Smooth muscle cell of the brain vasculature (primary cell): Measurements from ENCODE around the gene TMPRSS9.

Source experiments
- DNase-seq: peaks from one replicate; pipeline ENCODE4 v3.0.0-alpha.2; 2012; ENCODE audit warnings: low read depth, low spot score

TMPRSS9 gene

DNA sequence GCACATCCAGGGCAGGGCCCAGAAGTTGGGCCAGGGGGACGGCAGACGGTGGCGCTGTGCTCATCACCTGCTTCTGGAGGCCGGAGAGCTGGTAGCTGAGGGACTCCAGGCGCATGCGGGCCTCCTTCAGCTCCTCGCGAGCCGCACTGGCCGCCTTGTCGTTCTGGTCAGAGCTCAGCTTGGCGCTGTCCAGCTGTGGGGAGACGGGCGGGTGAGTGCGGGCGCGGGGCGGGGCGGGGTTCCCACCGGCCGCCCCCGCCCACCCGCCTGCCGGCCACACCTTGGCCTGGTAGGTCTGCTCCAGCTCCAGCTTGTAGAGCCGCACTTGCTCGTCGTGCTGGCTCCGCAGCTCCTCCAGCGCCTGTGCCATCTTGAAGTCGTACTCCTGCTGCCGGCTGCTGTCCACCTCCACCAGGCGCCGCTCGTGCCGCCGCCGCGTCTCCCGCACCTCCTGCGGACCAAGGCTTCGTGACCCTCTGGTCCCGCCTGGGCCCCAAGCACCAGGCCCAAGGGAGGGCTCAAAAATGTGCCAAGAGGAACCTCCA, 74.7 kb downstream of the TMPRSS9 start:
- no peak for DNase-seq

DNA sequence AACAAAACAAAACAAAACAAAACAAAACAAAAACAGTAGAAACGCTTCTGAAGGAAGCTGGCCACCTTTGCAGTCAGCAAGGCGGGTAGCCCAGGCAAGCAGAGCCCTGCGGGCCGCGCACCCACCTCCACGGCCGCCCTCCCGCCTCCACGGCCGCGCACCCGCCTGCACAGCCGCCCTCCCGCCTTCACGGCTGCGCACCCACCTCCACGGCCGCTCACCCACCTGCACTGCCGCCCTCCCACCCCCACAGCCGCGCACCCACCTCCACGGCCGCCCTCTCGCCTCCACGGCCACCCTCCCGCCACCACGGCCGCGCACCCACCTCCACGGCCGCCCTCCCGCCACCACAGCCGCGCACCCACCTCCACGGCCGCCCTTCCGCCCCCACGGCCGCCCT, 76.3 kb downstream of the TMPRSS9 start:
- no peak for DNase-seq

DNA sequence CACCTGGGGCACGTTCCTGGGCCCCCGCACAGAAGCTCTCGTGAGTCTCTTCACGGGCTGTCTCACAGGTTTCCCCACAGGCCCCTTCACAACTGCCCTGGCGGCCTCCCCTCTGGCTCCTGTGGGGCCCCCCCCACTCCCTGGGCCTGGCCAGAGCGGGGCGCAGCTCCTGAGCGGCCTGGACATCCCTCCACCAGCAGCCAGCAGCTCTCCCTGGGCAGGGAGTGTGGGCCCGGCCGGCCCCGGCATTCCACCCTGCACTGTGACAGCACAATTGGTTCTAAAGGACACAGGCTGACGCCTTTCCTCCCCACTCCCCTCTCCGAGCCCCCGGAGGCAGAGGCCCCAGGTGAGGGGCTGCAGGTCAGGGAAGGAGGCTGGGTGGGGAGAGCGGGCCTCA, 76.9 kb downstream of the TMPRSS9 start:
- DNase-seq = no peak

DNA sequence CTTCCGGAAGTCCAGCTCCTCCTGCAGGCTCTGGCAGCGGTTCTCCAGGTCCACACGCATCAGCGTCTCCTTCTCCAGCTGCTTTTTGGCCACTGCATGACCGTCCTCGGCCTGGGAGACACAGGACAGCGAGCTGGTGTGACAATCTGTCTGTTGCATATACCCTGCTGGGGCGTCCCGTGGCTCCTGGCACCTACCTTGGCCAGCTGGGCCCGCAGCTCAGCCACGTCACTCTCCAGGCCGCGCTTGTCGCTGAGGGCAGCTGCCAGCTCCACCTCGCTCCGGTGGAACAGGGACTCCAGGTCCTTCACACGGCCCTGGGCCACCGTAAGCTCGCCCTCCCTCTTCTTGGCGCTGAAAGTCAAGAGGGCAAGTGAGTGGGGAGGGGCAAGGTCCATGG, 78.1 kb downstream of the TMPRSS9 start:
- DNase-seq = no peak

DNA sequence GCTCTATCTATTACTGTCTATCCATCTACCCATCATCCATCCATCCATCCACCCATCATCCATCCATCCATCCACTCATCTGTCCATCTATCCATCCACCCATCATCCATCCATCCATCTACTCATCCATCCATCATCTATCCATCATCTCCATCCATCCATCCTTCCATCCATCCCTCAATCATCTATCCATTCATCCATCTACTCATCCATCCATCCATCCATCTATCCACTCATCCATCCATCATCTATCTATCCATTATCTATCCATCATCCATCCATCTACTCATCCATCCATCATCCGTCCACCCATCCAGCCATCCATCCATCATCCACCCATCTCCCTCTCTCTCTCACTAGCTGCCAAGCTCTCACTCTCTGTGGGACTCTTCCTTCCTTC, 80.5 kb downstream of the TMPRSS9 start:
- DNase-seq = no peak

DNA sequence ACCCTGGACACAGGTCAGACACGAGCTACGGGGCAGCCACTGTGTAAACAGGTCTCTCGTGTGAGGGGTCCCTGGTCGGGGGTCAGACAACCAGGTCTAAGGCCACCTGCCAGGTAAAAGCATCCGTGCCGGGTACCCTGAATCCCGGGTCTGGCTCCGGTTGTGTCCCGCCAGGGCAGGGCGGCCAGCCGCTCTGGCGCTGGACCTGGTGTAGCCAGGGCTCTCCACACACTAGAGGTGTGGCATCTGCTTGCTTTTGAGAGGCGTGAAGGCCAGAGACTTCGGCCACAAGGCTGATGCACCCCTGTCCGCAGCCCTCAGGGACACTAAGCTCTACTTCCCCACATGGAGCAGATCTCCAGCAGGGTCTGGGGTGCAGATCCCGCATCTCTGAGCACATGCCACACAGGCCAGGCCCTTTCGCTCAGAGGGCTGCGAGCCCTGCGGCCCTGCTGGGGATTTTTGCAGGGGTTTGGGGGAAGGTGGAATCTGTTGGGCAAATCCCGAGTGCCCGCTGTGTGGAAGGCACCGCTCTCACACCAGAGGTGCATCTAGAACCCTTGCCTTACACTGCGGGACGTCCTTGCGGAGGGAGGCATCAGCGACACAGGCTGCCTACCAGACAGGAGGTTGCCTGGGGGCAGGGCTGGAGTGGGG, 81.2 kb downstream of the TMPRSS9 start:
- DNase-seq = no peak

DNA sequence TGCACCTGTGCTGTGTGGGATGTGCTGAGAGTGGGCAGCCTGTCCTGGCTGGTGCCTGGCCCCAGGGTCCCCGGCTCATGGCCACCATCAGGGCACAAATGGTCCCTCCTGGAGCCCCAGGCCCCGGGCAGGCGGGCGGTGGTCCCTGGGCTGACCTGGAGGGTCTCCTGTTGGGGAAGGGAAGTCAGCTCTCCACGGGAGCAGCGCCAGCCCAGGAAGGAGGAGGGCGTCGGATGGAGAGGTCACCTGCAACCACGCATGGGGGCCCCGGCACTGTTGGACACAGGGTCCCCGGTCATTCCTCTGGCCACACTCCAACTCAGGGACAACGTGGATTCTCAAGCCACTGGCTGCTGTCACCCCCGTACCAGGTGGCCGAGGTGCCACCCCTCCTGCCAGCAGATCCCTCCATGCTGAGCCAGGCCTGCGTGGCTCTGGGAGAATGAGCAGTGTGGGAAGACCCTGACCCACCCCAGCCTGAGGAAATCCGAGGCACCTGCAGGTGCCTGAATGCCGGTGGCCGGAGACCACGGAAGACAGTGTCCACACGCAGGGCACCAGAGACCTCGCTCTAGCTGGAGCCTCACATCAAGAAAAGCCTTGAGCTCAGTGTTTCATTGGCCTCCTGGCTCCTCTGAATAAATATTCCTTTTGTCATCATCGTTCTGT, 83.2 kb downstream of the TMPRSS9 start:
- no peak for DNase-seq

DNA sequence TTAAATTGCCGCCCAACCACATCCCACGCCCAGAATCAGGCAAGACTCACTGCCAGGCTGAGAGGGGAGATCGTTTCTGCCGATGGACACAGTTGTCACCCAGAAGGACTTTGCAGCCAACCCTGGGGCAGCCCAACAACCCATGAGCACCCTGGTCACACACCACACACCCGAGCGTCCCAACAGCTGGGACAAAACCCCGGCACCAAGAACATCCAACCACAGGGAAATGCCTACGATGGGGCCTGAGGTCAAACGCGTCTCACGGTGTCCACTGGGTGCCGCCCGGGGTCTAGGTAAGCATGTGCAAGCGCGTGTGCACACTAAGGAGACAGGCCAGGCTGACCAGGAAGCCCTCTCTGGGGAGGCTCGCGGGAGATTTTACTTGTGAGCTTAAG, 83.7 kb downstream of the TMPRSS9 start:
- DNase-seq = no peak

DNA sequence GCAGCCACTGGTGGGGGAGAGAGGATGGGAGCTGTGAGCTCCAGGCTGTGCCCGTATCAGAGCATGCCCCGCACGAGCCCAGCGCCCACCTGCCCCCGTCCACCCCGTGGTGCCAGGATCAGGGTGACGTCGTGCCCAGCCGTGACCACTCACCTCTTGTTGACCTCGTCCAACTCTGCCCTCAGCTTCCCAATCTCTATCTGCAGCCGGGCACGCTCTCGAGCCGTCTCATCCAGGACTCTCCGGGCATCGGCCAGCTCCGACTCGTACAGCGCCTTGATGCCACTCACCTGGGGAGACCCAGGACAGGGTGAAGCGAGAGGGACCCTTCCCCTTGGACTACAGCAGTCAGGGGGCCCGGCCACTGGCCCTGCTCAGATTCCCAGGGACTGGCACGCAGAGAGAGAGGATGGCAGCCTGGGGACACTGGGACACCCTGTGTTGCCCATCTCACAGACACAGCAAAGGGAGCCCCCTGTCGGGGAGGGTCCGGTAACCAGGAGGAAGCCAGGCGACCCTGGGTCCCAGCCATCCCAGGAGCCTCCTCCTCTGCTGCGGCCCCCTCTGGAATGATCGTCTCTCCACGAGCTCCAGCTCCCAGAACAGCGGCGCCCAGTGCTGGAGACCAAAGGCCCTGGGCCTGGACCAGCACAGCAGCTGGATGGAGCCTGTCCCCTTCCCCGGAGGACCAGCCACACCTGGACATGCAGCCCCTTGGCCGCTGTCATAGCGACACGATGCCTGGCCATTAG, 84.4 kb downstream of the TMPRSS9 start:
- DNase-seq = no peak

DNA sequence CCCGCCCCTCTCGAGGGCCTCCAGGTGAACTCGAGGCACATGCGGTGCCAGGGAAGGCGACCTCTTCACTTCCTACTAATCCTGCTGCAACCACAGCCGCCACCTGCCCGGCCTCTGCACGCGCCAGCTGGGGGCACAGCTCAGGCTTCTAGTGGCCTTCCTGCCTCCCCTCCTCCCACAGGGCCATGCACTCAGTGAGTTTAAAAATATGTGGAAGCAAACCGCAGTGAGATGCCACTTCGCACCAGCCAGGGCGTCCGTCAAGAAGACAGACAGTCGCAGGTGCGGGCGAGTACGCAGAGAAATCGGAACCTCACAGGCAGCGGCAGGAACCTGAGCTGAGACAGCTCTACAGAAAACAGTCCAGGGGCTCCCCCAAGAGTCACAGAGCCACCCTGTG, 86.3 kb downstream of the TMPRSS9 start:
- no peak for DNase-seq

DNA sequence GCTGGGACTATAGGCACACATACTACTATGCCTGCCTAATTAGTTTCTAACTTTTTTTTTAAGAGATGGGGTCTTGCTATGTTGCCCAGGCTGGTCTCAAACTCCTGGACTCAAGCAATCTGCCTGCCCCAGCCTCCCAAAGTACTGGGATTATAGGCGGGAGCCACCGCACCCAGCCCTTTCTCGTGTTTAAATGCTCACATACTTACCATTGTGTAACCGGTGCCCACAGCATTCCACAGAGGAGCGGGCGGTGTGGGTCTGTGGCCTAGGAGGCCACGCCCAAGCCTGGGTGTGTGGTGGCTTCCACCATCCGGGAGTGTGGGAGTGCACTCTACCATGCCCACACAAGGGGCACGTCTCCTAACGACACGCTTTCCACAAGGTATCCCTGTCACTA, 89.0 kb downstream of the TMPRSS9 start:
- DNase-seq = no peak

DNA sequence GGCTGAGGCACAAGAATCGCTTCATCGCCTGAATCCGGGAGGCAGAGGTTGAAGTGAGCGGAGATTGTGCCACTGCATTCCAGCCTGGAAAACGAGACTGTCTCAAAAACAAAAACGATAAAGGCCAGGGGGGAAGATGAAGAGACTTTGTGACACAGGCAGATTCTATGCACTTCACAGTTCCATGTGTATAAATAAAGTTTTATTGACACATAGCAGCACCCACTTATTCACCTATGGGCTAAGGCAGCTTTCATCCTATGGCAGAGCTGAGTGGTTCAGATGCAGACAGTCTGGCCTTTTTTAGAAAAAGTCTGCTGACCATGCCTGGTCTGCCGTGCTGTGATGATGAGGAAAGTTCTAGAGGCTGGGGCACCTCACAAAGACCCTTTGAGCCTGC, 91.1 kb downstream of the TMPRSS9 start:
- DNase-seq = no peak

DNA sequence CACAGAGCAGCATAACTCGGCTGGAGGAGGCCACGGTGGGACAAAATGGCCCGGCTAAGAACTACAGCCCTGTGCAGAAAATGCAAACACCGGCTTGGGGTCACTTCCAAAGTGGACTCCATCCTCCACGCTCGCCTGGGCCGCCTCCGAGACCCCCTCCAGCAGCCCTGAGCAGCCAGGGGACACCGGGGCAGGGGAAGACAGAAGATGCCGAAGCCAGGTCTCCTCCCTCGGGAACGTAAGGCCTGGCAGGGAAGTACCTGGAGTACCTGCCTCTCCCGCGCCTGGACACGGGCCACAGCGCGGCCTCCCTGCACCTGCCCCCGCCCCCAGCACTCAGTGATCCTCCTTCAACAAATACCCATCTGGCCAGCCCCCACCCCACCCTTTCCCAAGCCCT, 91.7 kb downstream of the TMPRSS9 start:
- DNase-seq = no peak

DNA sequence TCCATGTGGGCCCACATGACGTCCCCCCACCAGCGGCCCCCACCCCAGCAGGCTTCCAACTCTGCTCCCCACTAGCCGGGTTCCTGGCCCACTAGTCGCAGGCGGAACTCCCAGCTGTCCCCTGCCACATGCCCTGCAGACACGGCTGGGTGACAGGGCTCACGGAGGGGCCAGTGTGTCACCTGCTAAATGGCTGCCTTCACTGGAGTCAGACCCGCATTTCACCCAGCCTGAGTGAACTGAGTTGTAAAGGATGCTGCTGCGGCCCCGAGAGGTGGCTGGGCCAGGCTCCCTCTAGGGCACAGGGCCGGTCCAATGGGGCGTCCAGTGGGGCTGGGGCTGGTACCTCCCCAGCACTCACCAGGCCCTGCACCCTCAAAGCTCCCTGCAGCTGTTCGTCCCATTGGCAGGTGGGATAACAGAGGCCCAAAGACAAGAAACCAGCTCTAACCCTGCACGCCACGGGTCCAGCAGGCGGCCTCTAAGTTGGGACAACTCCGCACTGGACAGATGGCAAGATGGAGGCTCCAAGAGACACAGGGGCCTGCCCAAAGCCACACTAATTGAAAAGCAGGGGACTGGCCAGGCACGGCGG, 93.5 kb downstream of the TMPRSS9 start:
- DNase-seq = no peak

DNA sequence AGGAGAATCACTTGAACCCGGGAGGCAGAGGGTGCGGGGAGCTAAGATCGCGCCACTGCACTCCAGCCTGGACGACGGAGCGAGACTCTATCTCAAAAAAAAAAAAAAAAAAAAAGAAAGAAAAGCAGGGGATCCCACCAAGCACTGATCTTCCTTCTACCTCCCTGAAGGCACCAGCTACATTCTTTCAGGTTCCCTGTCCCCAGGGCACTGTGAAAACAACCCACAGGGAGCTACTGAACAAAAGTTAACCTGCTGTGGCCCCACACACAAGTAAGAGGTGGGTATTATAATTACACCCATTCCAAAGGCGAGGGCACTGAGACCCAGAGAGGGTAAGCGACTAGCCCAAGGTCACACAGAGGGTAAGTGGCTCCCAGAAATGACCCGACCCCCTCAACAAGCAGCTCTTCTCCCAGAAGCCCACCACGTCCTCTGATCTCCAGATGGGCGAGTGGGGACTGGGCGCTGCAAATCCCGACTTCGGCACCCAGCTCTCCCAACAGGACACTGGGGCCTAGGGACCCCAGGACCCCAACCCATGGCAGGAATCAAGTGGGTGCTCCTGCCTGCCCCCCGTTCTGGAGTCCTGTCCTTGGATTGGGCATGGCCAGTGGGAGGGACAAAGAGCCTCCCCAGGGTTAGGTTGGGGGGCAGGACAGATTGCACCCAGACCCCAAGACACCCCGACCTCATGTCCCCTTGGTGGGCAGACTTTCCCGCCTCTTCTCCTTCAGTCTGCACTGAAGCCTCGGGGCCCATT, 94.3 kb downstream of the TMPRSS9 start:
- DNase-seq = no peak

DNA sequence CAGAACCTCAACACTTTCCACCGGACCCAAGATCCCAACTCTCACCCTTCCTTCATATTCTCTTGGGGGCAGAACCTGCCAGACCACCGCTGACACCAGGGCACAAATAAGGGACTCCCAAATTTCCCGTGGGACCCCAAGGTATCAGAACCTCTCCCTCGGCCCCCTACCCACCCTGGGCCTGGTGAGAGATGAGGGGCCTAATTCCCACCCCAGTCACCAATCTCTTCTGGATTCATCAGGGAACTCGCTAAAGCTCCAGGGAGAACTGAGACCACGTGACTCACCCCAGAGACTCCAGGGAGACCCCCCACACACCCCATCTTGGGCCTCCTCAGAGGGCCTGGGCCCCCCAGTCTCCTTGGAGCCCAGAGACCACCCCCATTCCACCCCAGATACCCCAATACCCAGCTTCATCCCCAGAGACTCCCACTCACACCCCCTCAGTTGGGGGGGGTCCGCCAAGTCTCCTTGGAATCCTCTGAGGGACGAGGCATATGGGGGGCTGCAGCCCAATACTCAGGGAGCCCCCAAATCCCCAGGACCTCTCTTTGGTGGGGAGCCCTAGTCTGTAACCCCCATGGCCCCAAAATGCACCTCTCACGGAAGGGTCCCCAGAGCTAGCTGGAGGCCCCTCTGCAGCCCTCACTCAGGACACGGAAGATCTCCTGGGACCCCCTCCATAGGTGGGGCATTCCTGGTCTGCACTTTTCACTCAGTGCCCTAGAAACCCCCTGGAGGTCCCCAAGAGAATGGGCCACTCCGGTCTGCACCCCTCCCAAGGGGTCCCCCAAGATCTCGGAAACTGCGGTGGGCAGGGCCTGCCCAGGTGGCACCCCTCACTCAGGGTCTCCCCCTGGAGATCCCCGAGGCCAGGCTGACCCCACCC, 95.1 kb downstream of the TMPRSS9 start:
- DNase-seq = no peak

DNA sequence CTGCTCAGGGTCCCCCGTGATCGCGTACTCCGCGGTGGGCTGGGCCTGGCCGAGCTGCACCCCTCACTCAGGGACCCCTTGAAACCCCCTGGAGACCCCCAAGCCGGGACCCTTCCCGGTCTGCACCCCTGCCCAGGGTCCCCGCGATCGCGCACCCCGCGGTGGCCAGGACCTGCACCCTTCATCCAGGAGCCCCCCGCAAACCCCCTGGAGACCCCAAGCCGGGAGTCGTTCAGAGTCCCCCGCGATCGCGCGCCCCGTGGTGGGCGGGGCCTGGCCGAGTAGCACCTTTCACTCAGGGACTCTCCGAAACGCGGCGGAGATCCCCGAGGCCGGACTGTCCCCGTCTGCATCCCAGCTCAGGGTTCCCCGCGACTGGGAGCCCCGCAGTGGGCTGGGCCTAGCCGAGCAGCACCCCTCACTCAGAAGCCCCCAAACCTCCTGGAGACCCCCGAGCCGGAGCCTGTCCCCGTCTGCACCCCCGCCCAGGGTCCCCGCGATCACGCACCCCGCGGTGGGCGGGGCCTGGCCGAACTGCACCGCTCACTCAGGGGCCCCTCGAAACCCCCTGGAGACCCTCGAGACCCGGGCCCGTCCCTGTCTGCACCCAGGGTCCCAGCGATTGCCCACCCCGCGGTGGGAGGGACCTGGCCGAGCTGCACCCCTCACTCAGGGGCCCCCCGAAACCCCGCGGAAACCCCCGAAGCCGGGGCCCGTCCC, 95.9 kb downstream of the TMPRSS9 start:
- no peak for DNase-seq

DNA sequence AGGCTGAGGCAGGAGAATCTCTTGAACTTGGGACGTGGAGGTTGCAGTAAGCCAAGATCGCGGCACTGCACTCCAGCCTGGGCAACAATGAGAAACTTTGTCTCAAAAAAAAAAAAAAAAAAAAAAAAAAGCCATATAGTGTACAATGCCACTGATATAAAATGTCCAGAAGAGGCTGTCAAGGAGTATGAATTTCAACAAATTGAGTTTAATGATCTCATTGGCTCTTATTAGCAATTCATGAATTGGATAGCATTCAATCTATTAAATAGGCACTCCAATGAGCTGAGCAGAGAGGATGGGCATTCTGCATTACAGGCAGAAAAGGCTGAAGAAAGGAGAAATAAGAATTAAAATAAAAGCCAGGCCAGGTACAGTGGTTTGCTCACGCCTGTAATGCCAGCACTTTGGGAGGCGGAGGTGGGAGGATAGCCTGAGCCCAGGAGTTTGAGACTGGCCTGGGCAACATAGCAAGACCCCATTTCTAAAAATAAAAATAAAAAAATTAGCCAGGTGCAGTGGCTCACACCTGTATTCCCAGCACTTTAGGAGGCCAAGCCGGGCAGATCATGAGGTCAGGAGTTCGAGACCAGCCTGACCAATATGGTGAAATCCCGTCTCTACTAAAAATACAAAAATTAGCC, 97.5 kb downstream of the TMPRSS9 start:
- DNase-seq = no peak

DNA sequence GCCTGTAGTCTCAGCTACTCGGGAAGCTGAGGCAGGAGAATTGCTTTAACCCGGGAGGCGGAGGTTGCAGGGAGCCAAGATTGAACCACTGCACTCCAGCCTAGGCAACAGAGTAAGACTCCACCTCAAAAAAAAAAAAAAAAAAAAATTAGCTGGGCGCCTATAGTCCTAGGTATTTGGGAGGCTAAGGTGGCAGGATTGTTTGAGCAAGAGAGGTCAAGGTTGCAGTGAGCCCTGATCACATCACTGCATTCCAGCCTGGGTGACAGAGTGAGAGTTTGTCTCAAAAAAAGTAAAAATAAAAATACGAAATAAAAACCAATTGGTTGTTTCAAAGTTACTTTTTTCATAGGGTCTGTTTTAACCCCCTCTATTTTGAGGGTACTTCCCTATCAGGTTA, 98.0 kb downstream of the TMPRSS9 start:
- no peak for DNase-seq
